Activated T-helper 1 cell treated with anti-CD3 and anti-CD28 coated beads, Interleukin-2, amount 50 U/mL, for 16 hours (primary cell): ENCODE results near the gene NEXMIF.
"Not testable (repeated sequence)": the region's sequence is repeated elsewhere in the genome, so short reads cannot be mapped to it uniquely, and the experiment has no call there.

Experiments used
- DNase-seq, 2 donors: peaks; one replicate each; pipeline ENCODE4 v3.0.0-alpha.2; 2020; ENCODE audit warnings: low read depth in 1 of 2, low spot score in 1 of 2

The NEXMIF gene

GRCh38 chrX:74925225-74926088, at the start of gene NEXMIF:
NEXMIF (minus strand) TSS chrX:74925452.
- DNase-seq = peak in 1 of 2 donors; percentile 8

GRCh38 chrX:74961962-74962361, 36.7 kb upstream of the NEXMIF start:
- DNase-seq = not testable (repeated sequence)

- DNase-seq = no peak
Observed at GRCh38 chrX:74949717-74950116, 24.5 kb upstream of the NEXMIF start.

- no peak for DNase-seq
Observed at GRCh38 chrX:74940414-74940813, 15.2 kb upstream of the NEXMIF start.

GRCh38 chrX:74931214-74931613, 6.0 kb upstream of the NEXMIF start:
- no peak for DNase-seq

GRCh38 chrX:74924449-74925224, 615 bp downstream of the NEXMIF start:
- DNase-seq = peak in 1 of 2 donors; percentile 1

GRCh38 chrX:74923942-74924448, 1.3 kb downstream of the NEXMIF start:
- no peak for DNase-seq

- no peak for DNase-seq
Observed at GRCh38 chrX:74922922-74923543, 2.2 kb downstream of the NEXMIF start.

- DNase-seq = no peak
Observed at GRCh38 chrX:74911494-74911893, 13.8 kb downstream of the NEXMIF start.

- no peak for DNase-seq
Observed at GRCh38 chrX:74906417-74906816, 18.8 kb downstream of the NEXMIF start.

- no peak for DNase-seq
Observed at GRCh38 chrX:74902806-74903205, 22.4 kb downstream of the NEXMIF start.

- no peak for DNase-seq
Observed at GRCh38 chrX:74892561-74892960, 32.7 kb downstream of the NEXMIF start.

- no peak for DNase-seq
Observed at GRCh38 chrX:74890676-74891430, 34.4 kb downstream of the NEXMIF start.

GRCh38 chrX:74882383-74882782, 42.9 kb downstream of the NEXMIF start:
- not testable (repeated sequence) for DNase-seq

GRCh38 chrX:74865725-74866124, 59.5 kb downstream of the NEXMIF start:
- DNase-seq = no peak

GRCh38 chrX:74853255-74853654, 72.0 kb downstream of the NEXMIF start:
- DNase-seq = no peak

GRCh38 chrX:74835566-74835965, 89.7 kb downstream of the NEXMIF start:
- no peak for DNase-seq

- not testable (repeated sequence) for DNase-seq
Observed at GRCh38 chrX:74819797-74820196, 105.5 kb downstream of the NEXMIF start.

GRCh38 chrX:74814681-74815080, 110.6 kb downstream of the NEXMIF start:
- no peak for DNase-seq

- no peak for DNase-seq
Observed at GRCh38 chrX:74804574-74804973, 120.7 kb downstream of the NEXMIF start.

GRCh38 chrX:74800062-74800461, 125.2 kb downstream of the NEXMIF start:
- no peak for DNase-seq
